K562 (cell line): ENCODE data around the gene PDE5A. TPM values are rescaled to one million over a fixed set of nuclear protein-coding genes. Genes with fewer than 3 reads are reported as not detected.

Experiments
- ATAC-seq: fragments of 200-7000 bp; cut with Tn5 transposase; 3 replicates; pipeline ENCODE4 v1.9.1; 2020; ENCODE audit warnings: moderate library complexity
- BruUV-seq: library from RNA; stranded (reverse); fragments of 400-500 nt; replicated peaks from 2 replicates; lab custom pipeline; 2021; lab: Mats Ljungman, UMichigan
- CTCF ChIA-PET: fragments of 300-600 bp; formaldehyde crosslinking; extraction: SDS; loops from one replicate; lab custom pipeline; 2021; ENCODE audit warnings: low intra/inter-chr PET ratio; lab: Yijun Ruan, JAX
- POLR2A ChIA-PET: fragments of 300-600, 350-650 bp; sonication (Branson Sonifier 250); formaldehyde crosslinking; extraction: SDS; loops from one replicate; lab custom pipeline; 2021; ENCODE audit warnings: antibody characterized with exemption, inconsistent platforms; lab: Yijun Ruan, JAX
- DNase-seq, 4 experiments: peaks; one replicate each; pipeline versions ENCODE4 v3.0.0 to v3.0.0-alpha.2; 2011 to 2018; ENCODE audit warnings: low spot score in 3 of 4, mixed read lengths in 3 of 4; ENCODE audit errors: extremely low read depth in 1 of 4
- FAIRE-seq: peaks from 2 replicates; lab custom pipeline; 2011; peaks lifted over from hg19 to GRCh38; lab: Jason Lieb, UNC
- H2AFZ ChIP-seq: 2 replicates; pipeline ENCODE4 v1.6.0; 2011; ENCODE audit warnings: low read depth, low read length, control low read depth, inconsistent platforms
- H3K27ac ChIP-seq: fragments of 200-600 bp; 3 replicates; pipeline ENCODE4 v1.8.0; 2011; ENCODE audit warnings: low read depth, mild to moderate bottlenecking, control low read depth, inconsistent platforms, low read length, moderate library complexity, mixed read lengths; ENCODE audit errors: extremely low read depth
- H3K27me3 ChIP-seq, 2 experiments: fragments of 300-600 bp in 1 of 2; 2 replicates in 1 of 2; 3 replicates in 1 of 2; pipeline versions ENCODE4 v1.6.0 to v1.8.0; 2011; ENCODE audit warnings: inconsistent platforms in 2 of 2, low read length in 2 of 2, mild to moderate bottlenecking in 1 of 2, mixed read lengths in 1 of 2, moderate library complexity in 1 of 2; ENCODE audit not compliant: control insufficient read depth in 2 of 2, insufficient read depth in 2 of 2
- H3K36me3 ChIP-seq: fragments of 300-600 bp; 3 replicates; pipeline ENCODE4 v1.8.0; 2011; ENCODE audit warnings: mild to moderate bottlenecking, low read length, inconsistent platforms; ENCODE audit not compliant: control insufficient read depth, insufficient read depth
- H3K4me1 ChIP-seq, 2 experiments: fragments of 200-600 bp in 1 of 2; replicated peaks in 1 of 2; 2 replicates in 1 of 2; 3 replicates in 1 of 2; pipeline versions ENCODE4 v1.5.1 to v1.8.0; 2011; ENCODE audit warnings: inconsistent platforms in 2 of 2, low read length in 2 of 2, mild to moderate bottlenecking in 1 of 2, mixed read lengths in 1 of 2, moderate library complexity in 1 of 2; ENCODE audit not compliant: control insufficient read depth in 2 of 2, insufficient read depth in 2 of 2
- H3K4me2 ChIP-seq: 2 replicates; pipeline ENCODE4 v1.6.1; 2011; ENCODE audit warnings: low read length, control low read depth, inconsistent platforms, mixed read lengths; ENCODE audit not compliant: insufficient read depth
- H3K4me3 ChIP-seq: fragments of 200-600 bp; sonication (generic), shearing (Covaris generic); 2 replicates; pipeline ENCODE4 v1.5.1; 2016; ENCODE audit warnings: control low read depth, inconsistent platforms
- H3K79me2 ChIP-seq: fragments of 200-600 bp; 3 replicates; pipeline ENCODE4 v1.8.0; 2011; ENCODE audit warnings: low read length, inconsistent platforms; ENCODE audit not compliant: control insufficient read depth, insufficient read depth
- H3K9ac ChIP-seq, 2 experiments: 2 replicates each; pipeline versions ENCODE4 v1.6.0 to v1.6.1; 2011; ENCODE audit warnings: low read depth in 2 of 2, low read length in 2 of 2, control low read depth in 1 of 2, inconsistent platforms in 1 of 2, mild to moderate bottlenecking in 1 of 2, mixed read lengths in 1 of 2; ENCODE audit not compliant: insufficient read depth in 1 of 2
- H3K9me1 ChIP-seq: one replicate; pipeline ENCODE4 v1.6.0; 2011; ENCODE audit warnings: inconsistent platforms, mild to moderate bottlenecking, low read length, moderate library complexity; ENCODE audit not compliant: control insufficient read depth, insufficient read depth
- H3K9me3 ChIP-seq: replicated peaks from 2 replicates; pipeline ENCODE4 v1.5.1; 2011; ENCODE audit warnings: low read depth, low read length, inconsistent platforms; ENCODE audit not compliant: control insufficient read depth, insufficient read depth
- H4K20me1 ChIP-seq: replicated peaks from 2 replicates; pipeline ENCODE4 v1.6.1; 2011; ENCODE audit warnings: low read length, inconsistent platforms, mixed read lengths; ENCODE audit not compliant: control insufficient read depth, insufficient read depth
- HES1 ChIP-seq: fragments of 450-650 bp; IDR thresholded peaks from 2 replicates; pipeline ENCODE4 v1.6.1; 2016; ENCODE audit warnings: low read depth, mild to moderate bottlenecking, moderate library complexity
- KDM2B ChIP-seq: fragments of 250-450 bp; sonication (Bioruptor Pico); IDR thresholded peaks from 2 replicates; pipeline ENCODE4 v1.8.0; 2021; ENCODE audit warnings: mild to moderate bottlenecking, moderate library complexity
- ZFP1 ChIP-seq: fragments of 450-650 bp; formaldehyde crosslinking; IDR thresholded peaks from 2 replicates; pipeline ENCODE4 v1.4.0; 2020; ENCODE audit warnings: mild to moderate bottlenecking, mixed read lengths
- ZNF639 ChIP-seq, 2 experiments: fragments of 200-800 bp in 1 of 2; sonication (Bioruptor generic) in 1 of 2; sonication (generic) in 1 of 2; formaldehyde crosslinking in 1 of 2; IDR thresholded peaks in 1 of 2; conservative IDR thresholded peaks in 1 of 2; 2 replicates each; pipeline versions ENCODE4 v1.5.0 to v1.6.1; 2016 to 2020; ENCODE audit warnings: missing compliant biosample characterization in 1 of 2, missing genetic modification characterization in 1 of 2, missing genetic modification reagents in 1 of 2
- in situ Hi-C: fragments of 300-500 bp; cut with MboI; formaldehyde crosslinking; loops from 4 replicates; pipeline ENCODE4 v1.15.0; 2018; ENCODE audit warnings: inconsistent platforms, mixed read lengths
- intact Hi-C: fragments of 100-400 bp; cut with micrococcal nuclease; formaldehyde crosslinking; loops from 2 replicates; pipeline ENCODE4 v1.14.2; 2022
- polyA plus RNA-seq, 8 experiments: library from polyadenylated mRNA; depleted of rRNA in 4 of 8; stranded (reverse) in 5 of 8; unstranded in 3 of 8; fragments of >200 nt; fragmentation: Nextera tagmentation in 2 of 8; fragmentation: Illumina TruSeq in 1 of 8; extraction: Ambion mirVana in 2 of 8; extraction: Trizol in 1 of 8; gene quantifications; 2 replicates each; pipeline versions ENCODE4 v1.2.1 to v1.2.3, GENCODE V29; 2011 to 2014; ENCODE audit warnings: inconsistent platforms in 1 of 8, missing spikeins in 1 of 8
- total RNA-seq, 7 experiments: library from RNA; depleted of rRNA in 6 of 7; stranded (reverse); fragments of >200 nt in 6 of 7; fragmentation: Illumina TruSeq in 2 of 7; extraction: Trizol in 2 of 7; gene quantifications; 2 replicates each; pipeline versions ENCODE4 v1.2.1 to v1.2.3, GENCODE V29; 2011 to 2021; ENCODE audit warnings: low replicate concordance in 1 of 7

Gene PDE5A
- total and polyA plus RNA-seq, 9 of the 15 experiments (the other 6 are each of a cell fraction or from before 2014, with no cell fraction given) = 0.07 to 1.9 (median 0.29) TPM

- Histone ChIP-seq H3K79me2 (no peaks in the 10 kb centered on the region), H3K36me3 (no peaks in the 10 kb centered on the region), H4K20me1 (no peaks in the 10 kb centered on the region), H3K27ac (no peak overlapping the region), H3K9me3 (peaks cover 3% of the 10 kb centered on the region; the same call in 1 of the 2 replicates), H3K4me1 (no peaks in the 10 kb centered on the region), H3K4me3 (no peak overlapping the region), H3K9me1 (no peaks in the 10 kb centered on the region), H2AFZ (no peak overlapping the region), H3K27me3 (no peaks in the 10 kb centered on the region), H3K9ac (no peak overlapping the region), H3K4me2 (no peak overlapping the region)
- no peak for ATAC-seq
- POLR2A ChIA-PET = no interaction called here
- DNase-seq = no peak
- no peak for FAIRE-seq
- CTCF ChIA-PET = no interaction called here
- in situ Hi-C loops = no loop called here
- TF ChIP-seq KDM2B (CRISPR knock-in tag) (no peak), ZFP1 (peak; percentile 77), ZNF639 (CRISPR knock-in tag; conservative IDR thresholded peaks at IDR 0.05 in 1 of 2, IDR thresholded peaks at IDR 0.05 in 1 of 2) (no peak), HES1 (no peak)
- intact Hi-C loops = no loop called here
- no TSS peak for BruUV-seq
Measured at GRCh38 chr4:119564106-119564505, 64.5 kb downstream of the PDE5A start.
